Activated naive CD4-positive, alpha-beta T cell treated with anti-CD3 and anti-CD28 coated beads for 36 hours (primary cell): ENCODE data around the gene OLFM1. TPM values are rescaled to one million over a fixed set of nuclear protein-coding genes. Genes with fewer than 3 reads are reported as not detected.
"Not testable (repeated sequence)": the region's sequence is repeated elsewhere in the genome, so short reads cannot be mapped to it uniquely, and the experiment has no call there.

ENCODE experiments used
- CTCF ChIA-PET: fragments of 350-600 bp; sonication (Branson Sonifier 250); formaldehyde crosslinking; loops from one replicate; lab custom pipeline; 2021; ENCODE audit warnings: antibody characterized with exemption; lab: Charles Lee
- DNase-seq: peaks from one replicate; pipeline ENCODE4 v3.0.0-alpha.2; 2020
- H3K27ac Mint-ChIP-seq: one replicate; pipeline ENCODE4 v1.8.0; 2021; ENCODE audit warnings: mild to moderate bottlenecking, mixed read lengths
- H3K27me3 Mint-ChIP-seq: one replicate; pipeline ENCODE4 v1.8.0; 2021; ENCODE audit warnings: low read depth, mixed read lengths
- H3K36me3 Mint-ChIP-seq: one replicate; pipeline ENCODE4 v1.8.0; 2021; ENCODE audit warnings: low read depth, mixed read lengths
- H3K4me1 Mint-ChIP-seq: one replicate; pipeline ENCODE4 v1.8.0; 2021; ENCODE audit warnings: low read depth, mixed read lengths
- H3K4me3 Mint-ChIP-seq: one replicate; pipeline ENCODE4 v1.8.0; 2021; ENCODE audit warnings: mild to moderate bottlenecking, moderate library complexity, mixed read lengths
- H3K9me3 Mint-ChIP-seq: one replicate; pipeline ENCODE4 v1.8.0; 2021; ENCODE audit warnings: mixed read lengths
- intact Hi-C: fragments of 100-400 bp; cut with micrococcal nuclease; formaldehyde crosslinking; loops from one replicate; pipeline ENCODE4 v1.15.1; 2023
- total RNA-seq, 2 experiments: library from RNA; stranded (reverse); gene quantifications; one replicate each; pipeline ENCODE4 v1.2.3, GENCODE V29; 2021

Gene OLFM1
- total RNA-seq, 2 experiments from 2014 or later: not detected

DNA sequence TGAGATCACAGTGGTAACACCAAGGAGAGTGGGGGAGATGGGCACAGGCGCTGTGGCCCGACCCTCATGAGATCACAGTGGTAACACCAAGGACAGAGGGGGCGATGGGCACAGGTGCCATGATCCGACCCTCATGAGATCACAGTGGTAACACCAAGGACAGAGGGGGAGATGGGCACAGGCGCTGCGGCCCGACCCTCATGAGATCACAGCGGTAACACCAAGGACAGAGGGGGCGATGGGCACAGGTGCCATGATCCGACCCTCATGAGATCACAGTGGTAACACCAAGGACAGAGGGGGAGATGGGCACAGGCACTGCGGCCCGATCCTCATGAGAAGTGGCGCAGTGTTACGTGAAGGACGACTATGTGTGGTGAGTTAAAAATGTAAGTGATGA lies 75.1 kb downstream of the OLFM1 start:
- H3K27ac Mint-ChIP-seq, H3K4me1 Mint-ChIP-seq, H3K4me3 Mint-ChIP-seq, H3K9me3 Mint-ChIP-seq, CTCF ChIA-PET, DNase-seq, intact Hi-C loops, H3K36me3 Mint-ChIP-seq: not testable (repeated sequence)
- H3K27me3 Mint-ChIP-seq: peaks cover 10% of the 10 kb centered on the region

DNA sequence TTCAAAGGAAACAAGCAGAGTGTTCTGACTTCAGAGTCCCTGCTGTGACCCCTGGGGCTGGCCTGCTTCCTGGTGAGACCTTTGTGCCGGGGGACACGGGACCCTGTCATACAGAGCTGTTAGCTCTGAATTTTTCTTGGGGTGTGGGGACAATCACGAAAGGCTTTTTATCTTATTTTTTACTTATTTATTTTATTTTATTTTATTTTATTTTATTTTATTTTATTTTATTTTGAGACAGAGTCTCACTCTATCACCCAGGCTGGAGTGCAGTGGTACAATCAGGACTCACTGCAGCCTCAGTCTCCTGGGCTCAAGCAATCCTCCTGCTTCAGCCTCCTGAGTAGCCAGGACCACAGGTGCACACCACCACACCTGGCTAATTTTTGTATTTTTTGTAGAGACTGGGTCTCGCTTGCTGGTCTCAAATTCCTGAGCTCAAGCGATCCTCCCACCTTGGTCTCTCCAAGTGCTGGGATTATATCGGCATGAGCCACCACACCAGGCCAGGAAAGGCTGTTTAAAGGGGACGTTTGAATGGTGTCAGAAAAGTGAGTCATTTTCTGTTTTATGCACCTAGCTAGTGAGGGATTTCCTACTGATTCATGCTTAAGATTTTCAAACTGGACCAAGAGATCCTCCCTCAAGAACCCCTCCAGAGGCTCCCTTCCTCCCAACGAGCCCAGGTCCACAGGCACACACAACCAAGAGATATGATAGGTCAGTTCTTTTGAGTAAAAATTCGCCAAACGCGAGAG lies 75.7 kb downstream of the OLFM1 start:
- Mint-ChIP-seq H3K9me3 (no peaks in the 10 kb centered on the region), H3K4me3 (no peak overlapping the region), H3K27ac (no peak overlapping the region), H3K36me3 (no peaks in the 10 kb centered on the region), H3K4me1 (no peaks in the 10 kb centered on the region), H3K27me3 (peaks cover 4% of the 10 kb centered on the region)
- CTCF ChIA-PET: no interaction called here
- intact Hi-C loops: no loop called here
- no peak for DNase-seq

DNA sequence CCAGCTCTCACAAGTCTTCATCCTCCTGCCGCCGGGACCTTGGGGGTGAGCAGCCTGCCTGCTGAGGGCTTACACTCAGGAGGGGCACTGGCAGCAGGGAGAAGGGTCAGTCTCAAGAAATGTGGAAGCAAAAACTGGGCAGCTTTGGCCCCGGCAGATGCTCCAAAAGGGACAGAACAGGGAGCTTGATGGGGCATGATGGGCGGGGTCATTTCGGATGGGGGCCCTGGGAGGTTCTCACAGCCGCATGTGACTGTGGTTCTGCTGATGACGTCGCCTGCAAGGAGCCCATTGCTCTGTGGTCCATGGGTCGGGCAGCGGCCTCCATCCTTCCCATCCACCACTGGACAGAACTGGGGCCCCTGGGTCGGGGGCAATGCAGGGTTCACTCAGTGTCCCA lies 76.6 kb downstream of the OLFM1 start:
- CTCF ChIA-PET: no interaction called here
- no peaks in the 10 kb centered on the region for H3K9me3 Mint-ChIP-seq

DNA sequence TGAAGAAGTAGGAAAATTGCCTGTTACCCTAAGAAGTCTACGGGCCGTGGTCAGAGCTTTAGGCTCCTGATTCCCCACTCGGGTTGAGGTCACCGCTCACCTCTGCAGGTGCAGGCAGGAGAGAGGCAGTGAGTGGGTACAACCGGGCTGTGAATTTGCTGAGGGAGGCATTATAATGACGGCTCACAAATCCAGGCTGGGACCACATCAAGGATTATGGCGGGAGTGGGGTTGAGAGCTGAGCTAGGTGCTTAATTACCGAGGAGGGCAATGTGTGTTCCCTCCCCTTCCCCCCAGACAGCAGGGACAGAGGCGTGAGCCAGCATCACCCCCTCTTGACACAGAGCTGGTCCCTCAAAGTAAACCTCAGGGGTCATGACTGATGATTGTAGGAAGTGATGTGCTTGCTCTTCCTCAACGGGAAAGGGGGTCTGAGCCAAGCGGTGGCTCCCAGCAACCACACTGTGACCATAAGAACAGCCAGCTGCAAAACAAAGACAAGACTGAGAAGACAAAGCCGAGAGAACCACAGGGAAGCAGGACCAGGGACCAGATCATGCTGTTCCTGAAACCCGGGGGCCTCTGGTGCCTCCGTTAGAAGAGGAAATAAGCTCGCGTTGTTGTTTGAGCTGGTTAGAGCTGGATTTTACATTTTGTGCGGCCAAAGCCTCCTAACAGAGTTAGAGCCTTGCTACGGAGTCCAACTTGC lies 77.7 kb downstream of the OLFM1 start:
- intact Hi-C loops: no loop called here
- DNase-seq: no peak
- no peak overlapping the region for H3K27ac Mint-ChIP-seq
- CTCF ChIA-PET: no interaction called here
- no peaks in the 10 kb centered on the region for H3K9me3 Mint-ChIP-seq
- H3K27me3 Mint-ChIP-seq: no peaks in the 10 kb centered on the region
- H3K36me3 Mint-ChIP-seq: no peaks in the 10 kb centered on the region
- no peaks in the 10 kb centered on the region for H3K4me1 Mint-ChIP-seq
- no peak overlapping the region for H3K4me3 Mint-ChIP-seq

More for the DNA sequence above, 76.6 kb downstream of the OLFM1 start:
- Mint-ChIP-seq H3K4me3 (no peak overlapping the region), H3K36me3 (no peaks in the 10 kb centered on the region), H3K27ac (no peak overlapping the region), H3K4me1 (no peaks in the 10 kb centered on the region), H3K27me3 (no peaks in the 10 kb centered on the region)
- no peak for DNase-seq
- intact Hi-C loops: no loop called here

DNA sequence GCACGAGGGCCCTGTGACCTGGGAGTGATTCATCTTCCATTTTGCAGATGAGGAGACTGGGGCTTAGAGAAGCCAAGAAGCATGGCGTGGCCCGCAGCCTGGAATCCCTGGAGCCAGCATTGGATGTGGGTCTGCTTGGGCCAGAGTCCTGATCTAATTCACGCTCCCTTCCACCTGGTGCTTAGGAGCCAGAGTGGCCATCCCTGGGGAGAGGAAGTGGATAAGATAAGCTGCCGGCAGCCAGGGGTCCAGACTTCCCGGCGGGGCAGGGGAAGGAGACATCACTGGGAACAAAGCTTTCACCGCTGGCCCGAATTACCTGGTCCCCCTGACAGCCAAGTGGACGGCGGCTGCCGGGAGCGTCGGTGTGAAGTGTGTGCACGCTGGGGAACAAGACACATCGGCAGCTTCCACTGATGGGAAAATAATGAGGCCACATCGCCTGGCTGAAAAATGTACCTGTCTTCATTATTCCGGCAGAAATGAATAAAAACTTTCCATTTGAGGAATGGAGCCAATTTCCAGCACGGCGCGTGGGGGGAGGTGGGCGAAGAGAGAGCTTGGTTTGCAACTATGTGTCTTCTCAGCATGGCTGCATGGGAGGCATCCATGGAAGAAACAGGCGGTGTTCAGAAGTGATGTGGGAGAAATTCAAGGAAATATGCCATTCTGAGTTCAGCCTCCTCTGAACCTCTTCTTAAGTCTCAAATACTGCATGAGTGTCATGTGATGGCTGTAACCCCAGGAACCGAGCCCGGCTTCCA lies 78.5 kb downstream of the OLFM1 start:
- CTCF ChIA-PET: interaction anchor here (0.6 kb wide), 1 partner anchor 898 kb away, joined by 3 read pairs; no protein-coding TSS in a partner anchor
- Mint-ChIP-seq H3K4me3 (no peak overlapping the region), H3K9me3 (no peaks in the 10 kb centered on the region), H3K27ac (no peak overlapping the region), H3K27me3 (no peaks in the 10 kb centered on the region), H3K4me1 (no peaks in the 10 kb centered on the region), H3K36me3 (no peaks in the 10 kb centered on the region)
- DNase-seq: no peak
- intact Hi-C loops: no loop called here

DNA sequence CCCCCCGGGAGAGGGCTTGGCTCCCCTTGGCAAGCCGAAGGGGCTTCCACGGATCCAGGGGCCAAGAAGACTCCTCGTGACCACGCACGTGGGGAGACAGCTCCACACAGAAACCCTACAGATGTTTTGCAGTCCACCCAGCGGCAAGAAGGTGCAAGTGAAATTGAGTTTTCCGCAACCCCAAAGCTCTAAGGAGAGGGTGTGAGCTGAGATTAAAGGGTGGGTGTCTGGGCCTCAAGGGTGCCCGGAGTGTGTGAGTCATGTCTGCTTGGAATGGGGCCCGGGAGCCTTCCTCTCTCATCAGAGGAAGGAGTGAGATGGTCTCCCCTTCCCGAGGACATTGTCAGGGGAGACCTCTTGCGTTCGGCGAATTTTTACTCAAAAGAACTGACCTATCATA lies 79.1 kb downstream of the OLFM1 start:
- no peak for DNase-seq
- no peaks in the 10 kb centered on the region for H3K4me1 Mint-ChIP-seq
- no peaks in the 10 kb centered on the region for H3K27me3 Mint-ChIP-seq
- no peaks in the 10 kb centered on the region for H3K36me3 Mint-ChIP-seq
- CTCF ChIA-PET: interaction anchor here (0.6 kb wide), 1 partner anchor 897 kb away, joined by 3 read pairs; no protein-coding TSS in a partner anchor
- no peaks in the 10 kb centered on the region for H3K9me3 Mint-ChIP-seq
- H3K4me3 Mint-ChIP-seq: no peak overlapping the region
- intact Hi-C loops: no loop called here
- H3K27ac Mint-ChIP-seq: no peak overlapping the region

DNA sequence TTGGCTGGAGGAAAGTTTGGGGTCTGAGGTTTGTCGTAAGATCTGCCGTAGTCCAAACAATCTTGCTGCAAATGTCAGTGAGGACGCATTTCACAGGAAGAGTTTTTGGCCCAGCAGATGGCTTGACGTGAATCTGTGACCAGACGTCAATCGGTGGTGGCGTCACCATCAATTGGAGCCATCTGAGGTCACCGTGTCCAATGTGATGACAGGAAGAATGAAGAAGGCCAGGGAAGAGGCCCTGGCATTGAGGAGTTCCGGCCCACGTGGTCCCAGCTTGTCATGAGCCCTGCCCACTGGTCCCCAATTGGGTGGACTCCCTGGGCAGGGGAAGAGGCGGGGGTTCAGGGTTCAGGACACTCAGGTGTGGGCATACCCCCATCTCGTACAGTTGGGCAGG lies 79.9 kb downstream of the OLFM1 start:
- DNase-seq: no peak
- Mint-ChIP-seq H3K9me3 (no peaks in the 10 kb centered on the region), H3K27ac (no peak overlapping the region), H3K4me3 (no peak overlapping the region), H3K36me3 (no peaks in the 10 kb centered on the region), H3K27me3 (no peaks in the 10 kb centered on the region), H3K4me1 (no peaks in the 10 kb centered on the region)
- intact Hi-C loops: no loop called here
- CTCF ChIA-PET: no interaction called here

DNA sequence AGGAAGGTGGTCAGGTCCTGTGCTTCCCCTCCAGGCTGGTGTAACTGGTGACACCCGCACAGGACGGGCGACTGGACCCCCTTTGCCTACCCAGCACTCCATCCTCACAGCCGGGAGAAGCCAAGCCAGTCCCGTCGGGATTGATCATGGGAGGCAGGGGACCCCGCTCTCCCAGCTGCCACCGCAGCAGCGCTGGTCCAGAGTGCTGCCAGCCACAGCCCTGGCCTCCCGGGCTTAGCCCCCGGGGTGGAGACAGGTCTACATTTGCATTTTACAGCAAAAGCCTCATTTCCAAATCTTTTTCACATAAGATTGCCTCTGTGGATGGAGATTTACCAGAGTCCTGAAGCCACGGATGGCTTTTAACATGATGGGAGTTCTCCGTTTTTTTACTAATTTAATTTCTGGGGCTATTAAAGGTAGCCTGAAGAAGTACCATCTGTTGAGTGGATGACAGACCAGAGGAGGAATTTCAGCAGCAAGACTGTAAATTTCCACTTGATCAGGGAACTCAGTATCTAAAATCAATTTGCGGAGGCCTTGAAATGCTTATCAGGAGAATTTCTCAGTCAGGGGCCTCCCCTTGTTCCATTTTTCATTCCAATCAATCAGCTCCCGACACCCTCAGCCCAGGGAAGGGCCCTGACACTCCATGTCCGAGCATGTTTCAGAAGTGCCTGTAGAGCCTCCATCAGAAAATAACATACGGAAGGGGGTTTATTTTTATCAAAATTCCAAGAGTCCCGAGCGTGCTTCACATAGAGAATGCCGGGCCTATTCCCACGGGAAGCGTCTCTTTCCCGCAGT lies 80.6 kb downstream of the OLFM1 start:
- no peak overlapping the region for H3K4me3 Mint-ChIP-seq
- H3K36me3 Mint-ChIP-seq: no peaks in the 10 kb centered on the region
- CTCF ChIA-PET: no interaction called here

DNA sequence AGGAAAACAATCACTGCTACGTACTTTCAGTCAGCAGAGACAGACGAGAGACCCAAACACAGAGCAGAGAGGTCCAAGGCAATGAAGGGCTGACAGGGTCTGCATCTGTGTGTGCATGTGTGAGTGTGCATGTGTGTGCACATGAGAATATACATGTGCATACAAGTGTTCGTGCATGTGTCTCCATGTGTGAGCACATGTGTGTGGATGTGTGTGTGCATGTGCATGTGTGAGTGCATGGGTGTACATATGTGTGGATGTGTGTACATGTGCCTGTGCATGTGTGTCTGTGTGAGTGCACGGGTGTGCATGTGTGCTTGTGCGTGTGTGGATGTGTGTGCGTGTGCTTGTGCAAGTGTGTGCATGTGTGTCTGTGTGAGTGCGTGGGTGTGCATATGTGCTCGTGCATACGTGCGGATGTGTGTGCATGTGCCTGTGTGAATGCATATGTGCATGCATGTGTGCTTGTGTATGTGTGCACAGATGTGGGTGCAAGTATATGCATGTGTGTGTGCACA lies 82.3 kb downstream of the OLFM1 start:
- CTCF ChIA-PET: no interaction called here
- Mint-ChIP-seq H3K27ac (no peak overlapping the region), H3K36me3 (no peaks in the 10 kb centered on the region), H3K9me3 (no peaks in the 10 kb centered on the region), H3K27me3 (peaks cover 4% of the 10 kb centered on the region), H3K4me3 (no peak overlapping the region), H3K4me1 (no peaks in the 10 kb centered on the region)
- DNase-seq: no peak
- intact Hi-C loops: no loop called here

More for the DNA sequence above, 80.6 kb downstream of the OLFM1 start:
- Mint-ChIP-seq H3K27ac (no peak overlapping the region), H3K27me3 (no peaks in the 10 kb centered on the region), H3K9me3 (no peaks in the 10 kb centered on the region), H3K4me1 (no peaks in the 10 kb centered on the region)
- DNase-seq: no peak
- intact Hi-C loops: no loop called here

DNA sequence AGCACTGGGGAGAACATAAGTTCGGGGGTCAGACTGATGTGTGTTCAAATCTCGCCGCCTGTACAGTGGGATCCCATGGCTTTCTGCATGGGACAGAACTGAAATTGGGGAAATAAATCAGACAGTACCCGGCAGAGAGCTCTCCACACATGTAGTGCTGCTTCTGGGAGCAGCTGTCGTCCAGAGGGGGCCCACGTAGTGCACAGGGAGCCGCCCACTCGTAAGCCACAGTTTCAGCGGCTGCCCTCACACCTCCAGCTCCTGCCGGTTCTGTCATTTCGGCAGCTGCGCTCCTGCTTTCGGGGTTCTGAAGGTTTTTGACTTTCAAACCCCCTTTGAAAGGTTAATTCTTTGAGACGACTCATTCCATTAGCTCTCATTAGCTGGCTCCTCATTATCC lies 83.1 kb downstream of the OLFM1 start:
- Mint-ChIP-seq H3K27me3 (peaks cover 4% of the 10 kb centered on the region), H3K4me1 (no peaks in the 10 kb centered on the region), H3K36me3 (no peaks in the 10 kb centered on the region), H3K27ac (no peak overlapping the region), H3K4me3 (no peak overlapping the region), H3K9me3 (no peaks in the 10 kb centered on the region)
- DNase-seq: no peak
- CTCF ChIA-PET: no interaction called here
- intact Hi-C loops: no loop called here
